ENCODE measurements around the gene NHLH1.

DNA sequence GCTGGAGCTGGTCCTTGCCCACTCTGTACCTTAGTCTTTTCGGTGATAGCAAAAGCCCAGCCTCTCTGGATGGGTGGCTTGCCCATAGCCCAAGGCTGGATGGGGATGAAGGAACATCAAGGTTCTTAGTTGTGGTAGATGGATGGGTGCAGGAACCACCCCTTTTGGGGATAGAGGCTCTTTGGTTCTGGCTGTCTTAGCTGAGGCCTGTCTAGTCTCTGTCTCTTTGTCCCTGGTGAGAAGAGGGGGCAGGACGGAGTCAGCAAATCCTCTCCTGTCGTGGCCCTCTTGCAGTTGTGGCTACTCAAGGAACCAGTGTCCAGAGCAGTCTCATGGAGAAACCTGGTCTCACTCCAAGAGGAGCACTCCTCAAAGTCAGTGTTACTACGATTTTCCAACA lies 42.0 kb downstream of the NHLH1 start:
- TF ChIP-seq, protein P1, sequence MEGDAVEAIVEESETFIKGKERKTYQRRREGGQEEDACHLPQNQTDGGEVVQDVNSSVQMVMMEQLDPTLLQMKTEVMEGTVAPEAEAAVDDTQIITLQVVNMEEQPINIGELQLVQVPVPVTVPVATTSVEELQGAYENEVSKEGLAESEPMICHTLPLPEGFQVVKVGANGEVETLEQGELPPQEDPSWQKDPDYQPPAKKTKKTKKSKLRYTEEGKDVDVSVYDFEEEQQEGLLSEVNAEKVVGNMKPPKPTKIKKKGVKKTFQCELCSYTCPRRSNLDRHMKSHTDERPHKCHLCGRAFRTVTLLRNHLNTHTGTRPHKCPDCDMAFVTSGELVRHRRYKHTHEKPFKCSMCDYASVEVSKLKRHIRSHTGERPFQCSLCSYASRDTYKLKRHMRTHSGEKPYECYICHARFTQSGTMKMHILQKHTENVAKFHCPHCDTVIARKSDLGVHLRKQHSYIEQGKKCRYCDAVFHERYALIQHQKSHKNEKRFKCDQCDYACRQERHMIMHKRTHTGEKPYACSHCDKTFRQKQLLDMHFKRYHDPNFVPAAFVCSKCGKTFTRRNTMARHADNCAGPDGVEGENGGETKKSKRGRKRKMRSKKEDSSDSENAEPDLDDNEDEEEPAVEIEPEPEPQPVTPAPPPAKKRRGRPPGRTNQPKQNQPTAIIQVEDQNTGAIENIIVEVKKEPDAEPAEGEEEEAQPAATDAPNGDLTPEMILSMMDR (IDR thresholded peaks at IDR 0.05), result no peak
- TF ChIP-seq POLR2A (IDR thresholded peaks at IDR 0.05) (no peak), EP300 (IDR thresholded peaks at IDR 0.05) (no peak)
